Fibroblast of skin of left quadriceps (primary cell): ENCODE results near the gene AGAP3.

ENCODE experiments used
- DNase-seq, 2 experiments: peaks; one replicate each; pipeline ENCODE4 v3.0.0-alpha.2; 2013; ENCODE audit warnings: low read depth in 2 of 2

Gene AGAP3

DNA sequence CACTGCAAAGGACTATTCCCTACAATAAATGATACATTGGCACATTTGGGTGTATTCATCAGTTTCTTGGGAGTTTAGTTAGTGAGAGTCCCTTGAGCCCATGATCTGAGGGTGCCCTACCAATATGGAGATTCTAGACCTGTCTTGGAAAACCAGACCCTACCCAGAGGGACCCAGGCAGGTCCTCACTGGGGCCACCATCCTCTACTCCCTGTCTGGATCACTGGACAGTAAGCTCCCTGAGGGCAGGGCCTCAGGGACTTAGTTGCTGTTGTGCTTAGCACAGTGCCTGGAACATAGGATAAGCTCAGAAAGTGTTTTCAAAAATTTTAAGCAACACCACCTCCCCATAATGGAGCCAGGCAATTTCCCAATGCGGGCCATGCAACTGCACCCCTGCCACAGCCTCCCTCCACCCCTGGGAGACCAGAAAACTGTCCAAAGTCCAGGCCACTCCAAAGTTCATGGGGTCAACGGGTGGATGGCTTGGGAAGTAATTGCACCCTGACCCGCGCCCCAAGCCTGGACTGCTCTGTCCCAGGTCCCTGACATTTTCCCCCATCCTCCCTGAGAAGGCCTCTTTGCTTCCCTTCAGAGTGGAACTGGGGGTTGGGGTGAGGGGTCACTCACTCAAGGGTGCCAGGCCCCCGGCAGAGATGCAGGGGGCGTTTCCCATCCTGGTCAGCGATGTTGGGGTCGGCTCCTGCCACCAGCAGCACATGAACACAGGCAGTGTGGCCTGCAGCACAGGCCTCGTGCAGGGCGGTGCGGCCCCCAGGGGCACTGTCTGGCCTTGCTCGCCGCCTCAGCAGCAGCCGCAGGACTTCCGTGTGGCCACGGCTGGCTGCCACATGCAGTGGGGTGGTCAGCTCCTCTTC is 99.7 kb downstream of the AGAP3 start:
- DNase-seq, result no peak

DNA sequence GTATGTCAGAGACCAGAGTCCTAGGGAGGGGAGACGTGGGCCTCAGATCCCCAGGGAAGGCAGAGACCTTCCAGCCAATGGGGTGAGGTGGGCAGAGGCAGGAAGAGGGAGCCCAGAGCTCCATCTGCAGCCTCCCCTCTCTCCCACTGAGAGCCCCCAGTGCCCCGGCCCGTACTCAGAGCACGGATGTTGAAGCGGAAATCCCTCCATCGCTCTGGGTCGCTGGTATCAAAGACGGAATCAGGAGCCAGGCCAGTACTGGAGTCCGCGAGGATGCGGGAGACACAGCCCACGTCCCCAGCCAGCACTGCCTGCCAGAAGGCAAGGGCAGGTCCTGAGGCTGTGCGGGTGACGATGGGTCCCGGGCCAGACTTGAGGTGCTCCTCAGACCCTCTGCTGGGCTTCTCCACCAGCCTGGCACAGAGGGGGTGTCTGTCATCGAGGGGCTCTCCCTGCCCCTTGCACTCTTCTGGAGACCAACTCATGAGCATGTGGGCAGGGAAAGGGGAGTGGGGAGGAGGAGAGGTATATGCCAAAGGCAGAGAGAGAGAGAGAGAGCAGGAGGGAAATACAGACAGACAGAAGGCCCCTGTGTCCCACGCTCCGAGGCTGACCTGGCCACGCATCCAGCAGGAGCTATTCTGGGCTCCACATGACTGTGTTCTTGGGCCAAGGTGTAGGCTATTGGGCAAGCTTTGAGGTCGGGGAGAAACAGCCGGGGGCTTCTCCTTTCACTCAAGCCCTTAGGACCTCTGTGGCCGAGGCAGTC is 100.5 kb downstream of the AGAP3 start, which contains the start of gene ASB10:
ASB10 (minus strand) TSS at position 611 of the 769 bp plus-strand sequence; CDS start at position 491, 120 bp downstream.
- no peak for DNase-seq

DNA sequence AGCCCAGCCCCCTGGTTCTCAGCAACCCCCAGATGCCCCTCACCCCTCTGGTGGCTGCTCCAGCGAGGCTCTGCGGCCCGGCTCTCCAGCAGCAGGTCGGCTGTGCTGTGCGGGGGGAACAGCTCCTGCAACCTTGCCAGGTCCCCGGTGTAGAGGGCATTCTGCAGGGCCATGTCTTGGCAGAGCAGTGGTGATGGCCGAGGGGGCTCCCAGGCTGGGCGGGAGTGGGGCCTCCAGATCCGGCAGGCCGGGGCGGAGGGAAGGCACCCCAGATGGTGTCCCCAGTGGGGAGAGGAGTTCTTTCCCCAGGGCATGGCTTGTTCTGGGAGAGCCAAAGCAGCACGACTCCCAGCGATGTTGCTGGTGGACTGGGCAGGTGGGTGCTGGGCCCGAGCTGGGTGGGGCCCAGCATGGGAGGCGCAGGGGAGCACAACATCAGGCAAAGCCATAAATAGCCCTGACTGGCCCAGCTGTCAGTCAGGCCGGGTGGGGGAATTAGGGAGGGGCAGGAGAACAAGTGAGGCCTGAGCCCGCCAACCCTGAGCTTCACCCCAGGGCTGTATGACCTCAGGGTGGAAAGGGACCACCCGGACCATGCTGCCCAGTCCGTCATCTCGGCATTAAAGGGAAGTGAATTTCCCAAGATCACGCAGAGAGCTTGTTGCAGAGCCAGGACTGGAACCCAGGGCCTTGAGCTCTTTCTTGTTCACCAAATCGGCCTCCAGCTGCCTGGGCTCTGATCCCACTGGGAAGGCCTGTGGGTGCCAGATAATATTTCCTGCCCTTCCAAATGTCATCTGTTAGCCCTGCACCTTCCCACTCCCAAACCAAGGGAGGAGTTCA is 101.4 kb downstream of the AGAP3 start:
- no peak for DNase-seq

DNA sequence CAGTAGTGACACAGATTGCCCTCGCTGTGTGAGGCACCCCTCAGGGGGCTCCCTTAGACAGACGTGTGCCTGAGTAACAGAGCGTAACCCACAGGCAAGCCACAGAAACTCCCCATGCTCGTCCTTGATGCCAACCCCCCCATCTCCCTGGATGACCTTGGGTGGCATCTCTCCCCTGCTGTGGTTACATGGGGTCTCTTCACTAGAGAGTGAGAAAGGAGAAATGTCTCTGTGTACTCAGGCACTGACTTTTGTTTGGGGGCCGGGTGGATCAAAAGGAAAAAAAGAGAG is 101.9 kb downstream of the AGAP3 start:
- DNase-seq, result no peak

DNA sequence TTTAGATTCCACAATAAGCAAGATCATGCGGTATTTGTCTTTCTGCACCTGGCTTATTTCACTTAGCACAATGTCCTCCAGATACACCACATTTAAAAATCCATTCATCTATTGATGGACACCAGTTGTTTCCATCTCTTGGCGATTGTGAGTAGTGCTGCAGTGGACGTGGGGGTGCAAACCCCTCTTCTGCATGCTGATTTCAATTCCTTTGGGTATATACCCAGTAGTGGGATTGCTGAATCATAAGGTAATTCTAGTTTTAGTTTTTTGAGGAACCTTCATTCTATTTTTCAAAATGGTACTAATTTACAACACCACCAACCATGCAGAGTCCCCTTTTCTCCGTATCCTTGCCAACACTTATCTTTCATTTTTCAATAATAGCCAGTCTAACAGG is 102.8 kb downstream of the AGAP3 start:
- no peak for DNase-seq

DNA sequence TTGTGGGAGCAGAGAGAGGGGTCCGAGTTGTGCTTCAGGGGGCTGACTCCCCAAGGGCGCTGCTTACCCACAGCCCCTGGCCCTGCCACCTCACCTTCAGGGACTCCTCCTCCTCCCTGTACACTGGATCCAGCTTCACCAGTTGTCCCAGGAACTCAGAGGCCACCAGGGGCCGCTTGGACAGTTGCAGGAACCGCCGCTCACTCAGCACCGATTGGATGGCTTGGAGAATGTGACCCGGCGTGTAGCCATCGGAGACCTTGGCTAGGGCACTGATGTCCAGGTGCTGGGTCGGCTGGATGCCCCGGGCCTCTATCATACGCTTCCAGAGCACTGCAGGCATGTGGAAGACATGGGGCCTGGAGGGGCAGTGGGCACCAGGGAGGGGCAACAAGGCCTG is 105.3 kb downstream of the AGAP3 start:
- DNase-seq, result no peak

DNA sequence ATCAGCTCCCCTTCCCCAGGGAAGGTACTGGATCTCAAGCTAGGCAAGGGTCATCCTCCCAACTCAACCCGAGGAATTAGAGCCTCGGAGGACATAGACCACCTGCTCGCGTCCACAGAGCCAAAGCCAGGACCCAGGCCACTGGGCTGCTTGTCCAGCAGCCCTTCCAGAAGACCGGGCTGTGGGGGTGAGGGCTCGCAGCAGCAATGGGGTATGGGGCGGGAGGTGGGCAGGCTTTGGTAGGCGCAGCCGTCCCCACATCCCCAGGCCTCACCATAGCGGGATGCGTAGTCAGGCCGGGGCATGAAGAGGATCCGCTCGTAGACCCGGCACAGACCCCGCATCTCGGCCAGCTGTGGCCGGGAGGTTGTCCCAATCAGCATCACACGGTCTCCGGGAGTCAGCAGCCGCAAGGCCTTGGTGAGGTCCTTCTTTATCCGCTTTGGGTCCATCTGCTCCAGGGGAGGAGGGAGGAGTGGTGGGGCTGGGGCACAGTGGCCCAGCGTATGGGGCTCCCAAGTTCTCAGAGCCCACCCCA is 105.8 kb downstream of the AGAP3 start:
- DNase-seq, result no peak

DNA sequence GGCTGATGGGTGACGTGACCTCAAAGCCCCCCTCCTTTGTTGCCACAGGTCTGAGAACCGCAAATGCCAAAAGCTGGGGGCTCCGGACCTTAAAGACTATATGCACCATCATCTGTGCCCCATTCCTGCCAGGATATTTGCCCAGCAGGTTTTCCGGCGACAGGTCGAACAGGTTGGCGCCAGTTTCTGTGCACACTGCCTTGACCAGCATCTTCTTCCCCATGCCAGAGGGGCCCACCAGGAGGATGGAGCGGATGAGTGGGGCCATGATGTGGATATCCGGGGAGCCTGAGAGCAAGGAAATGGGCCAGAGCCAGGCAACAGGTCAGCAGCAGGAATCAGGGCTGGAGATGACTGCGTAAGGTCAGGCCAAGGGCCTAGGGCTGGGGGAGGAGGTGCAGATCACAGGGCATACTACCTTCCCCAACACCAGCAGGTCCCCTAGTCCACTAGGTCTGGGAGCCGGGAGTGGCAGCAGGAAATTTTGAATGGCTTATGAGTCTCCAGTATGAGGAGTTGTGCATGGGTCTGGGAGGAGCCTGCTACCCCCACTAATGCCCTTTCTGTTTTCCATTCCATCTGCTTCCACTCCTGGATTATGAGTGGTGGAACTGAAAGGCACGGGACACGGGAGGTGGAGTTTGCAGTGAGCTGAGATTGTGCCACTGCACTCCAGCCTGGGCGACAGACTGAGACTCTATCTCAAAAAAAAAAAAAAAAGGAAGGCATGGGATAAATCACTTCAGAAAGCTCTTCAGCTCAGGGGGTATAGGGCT is 107.1 kb downstream of the AGAP3 start:
- DNase-seq, result no peak
